Hepatocyte (in vitro differentiated cells): ENCODE results near the gene KNDC1. TPM values are rescaled to one million over a fixed set of nuclear protein-coding genes. Genes with fewer than 3 reads are reported as not detected.

Experiments used
- DNase-seq: peaks from one replicate; pipeline ENCODE4 v3.0.0-alpha.2; 2016; ENCODE audit warnings: low spot score
- H2AFZ ChIP-seq: fragments of 200-600 bp; sonication (generic); 2 replicates; pipeline ENCODE4 v1.6.0; 2016; ENCODE audit warnings: antibody characterized with exemption, mild to moderate bottlenecking
- H3K27ac ChIP-seq: fragments of 200-600 bp; sonication (generic); 2 replicates; pipeline ENCODE4 v1.5.1; 2016; ENCODE audit warnings: mild to moderate bottlenecking
- H3K27me3 ChIP-seq: fragments of 200-600 bp; sonication (generic); 2 replicates; pipeline ENCODE4 v1.6.1; 2016
- H3K36me3 ChIP-seq: fragments of 200-600 bp; sonication (generic); replicated peaks from 2 replicates; pipeline ENCODE4 v1.5.1; 2016; ENCODE audit warnings: low read depth; ENCODE audit not compliant: insufficient read depth
- H3K4me1 ChIP-seq: fragments of 200-600 bp; sonication (generic); 2 replicates; pipeline ENCODE4 v1.5.1; 2016; ENCODE audit warnings: mild to moderate bottlenecking, moderate library complexity; ENCODE audit not compliant: insufficient read depth
- H3K4me2 ChIP-seq: fragments of 200-600 bp; sonication (generic); 2 replicates; pipeline ENCODE4 v1.6.0; 2016
- H3K4me3 ChIP-seq: fragments of 200-600 bp; sonication (generic); 2 replicates; pipeline ENCODE4 v1.5.1; 2016; ENCODE audit warnings: mild to moderate bottlenecking
- H3K79me2 ChIP-seq: fragments of 200-600 bp; sonication (generic); 2 replicates; pipeline ENCODE4 v1.6.0; 2017; ENCODE audit warnings: mild to moderate bottlenecking
- H3K9me2 ChIP-seq: fragments of 200-600 bp; sonication (generic); replicated peaks from 2 replicates; pipeline ENCODE4 v1.6.0; 2017; ENCODE audit warnings: mild to moderate bottlenecking; ENCODE audit not compliant: insufficient read depth
- H3K9me3 ChIP-seq: fragments of 200-600 bp; sonication (generic); 2 replicates; pipeline ENCODE4 v1.5.1; 2016; ENCODE audit warnings: low read depth, mild to moderate bottlenecking
- H4K20me1 ChIP-seq: fragments of 200-600 bp; sonication (generic); 2 replicates; pipeline ENCODE4 v1.6.0; 2016; ENCODE audit warnings: mild to moderate bottlenecking; ENCODE audit not compliant: insufficient read depth, poor library complexity, severe bottlenecking
- CTCF ChIP-seq: fragments of 200-600 bp; sonication (generic); IDR thresholded peaks from 2 replicates; pipeline ENCODE4 v1.5.1; 2016; ENCODE audit warnings: antibody characterized with exemption, mild to moderate bottlenecking; ENCODE audit not compliant: poor library complexity
- EZH2 ChIP-seq: fragments of 200-600 bp; sonication (generic); IDR thresholded peaks from 2 replicates; pipeline ENCODE4 v1.6.1; 2016; ENCODE audit warnings: antibody characterized with exemption, mild to moderate bottlenecking, borderline replicate concordance
- EZH2phosphoT487 ChIP-seq: fragments of 200-600 bp; sonication (generic); IDR thresholded peaks from one replicate; pipeline ENCODE4 v1.6.1; 2018; ENCODE audit warnings: antibody characterized with exemption, mild to moderate bottlenecking, low read depth, moderate library complexity; ENCODE audit not compliant: unreplicated experiment, severe bottlenecking
- WGBS: methylation state at CpG from one replicate; pipeline ENCODE4 v1.1.6; 2016; ENCODE audit warnings: low lambda C conversion rate; ENCODE audit errors: missing lambda C conversion rate; 5-methylcytosine and 5-hydroxymethylcytosine counted together
- polyA plus RNA-seq: library from polyadenylated mRNA; unstranded; fragments of >200 nt; fragmentation: Nextera tagmentation; extraction: Ambion mirVana; gene quantifications from 2 replicates; pipeline ENCODE4 v1.2.1, GENCODE V29; 2016
- total RNA-seq: library from RNA; depleted of rRNA; stranded (reverse); fragments of >200 nt; gene quantifications from 2 replicates; pipeline ENCODE4 v1.2.3, GENCODE V29; 2014

The KNDC1 gene
- total and polyA plus RNA-seq, 2 experiments from 2014 or later: 3.8 to 4.3 TPM

GRCh38 chr10:133179128-133179520 lies 19.1 kb downstream of the KNDC1 start:
- no peak for DNase-seq
- Histone ChIP-seq H3K27ac (no peak overlapping the region), H3K27me3 (no peaks in the 10 kb centered on the region), H3K4me1 (no peaks in the 10 kb centered on the region), H3K9me3 (no peaks in the 10 kb centered on the region), H3K9me2 (no peaks in the 10 kb centered on the region), H3K79me2 (no peaks in the 10 kb centered on the region), H3K36me3 (no peaks in the 10 kb centered on the region), H4K20me1 (no peaks in the 10 kb centered on the region), H2AFZ (no peak overlapping the region), H3K4me2 (no peak overlapping the region), H3K4me3 (no peak overlapping the region)
- no peak for TF ChIP-seq CTCF
- TF ChIP-seq EZH2phosphoT487: no peak
- no peak for TF ChIP-seq EZH2
- 80% methylated on average over 11 of the region's 11 CpGs for WGBS

GRCh38 chr10:133179651-133180050 lies 19.6 kb downstream of the KNDC1 start:
- Histone ChIP-seq H2AFZ (no peak overlapping the region), H3K9me3 (no peaks in the 10 kb centered on the region), H3K4me1 (no peaks in the 10 kb centered on the region), H3K36me3 (no peaks in the 10 kb centered on the region), H3K4me2 (no peak overlapping the region), H3K27ac (no peak overlapping the region), H3K4me3 (no peak overlapping the region), H4K20me1 (no peaks in the 10 kb centered on the region), H3K79me2 (no peaks in the 10 kb centered on the region), H3K27me3 (no peaks in the 10 kb centered on the region), H3K9me2 (no peaks in the 10 kb centered on the region)
- 86% methylated on average over 26 of the region's 26 CpGs for WGBS
- no peak for DNase-seq
- no peak for TF ChIP-seq EZH2
- TF ChIP-seq EZH2phosphoT487: no peak
- TF ChIP-seq CTCF: no peak

- Histone ChIP-seq H3K9me2 (no peaks in the 10 kb centered on the region), H3K27ac (no peak overlapping the region), H3K4me1 (no peaks in the 10 kb centered on the region), H4K20me1 (no peaks in the 10 kb centered on the region), H3K4me3 (no peak overlapping the region), H3K9me3 (no peaks in the 10 kb centered on the region), H3K27me3 (no peaks in the 10 kb centered on the region), H3K36me3 (no peaks in the 10 kb centered on the region), H3K4me2 (no peak overlapping the region), H3K79me2 (no peaks in the 10 kb centered on the region), H2AFZ (no peak overlapping the region)
- DNase-seq: no peak
- 93% methylated on average over 33 of the region's 33 CpGs for WGBS
- no peak for TF ChIP-seq EZH2phosphoT487
- TF ChIP-seq CTCF: no peak
- no peak for TF ChIP-seq EZH2
These were observed 20.4 kb downstream of the KNDC1 start for GRCh38 chr10:133180192-133180964.
